HepG2 (cell line): ENCODE results near the gene ATXN7L3. TPM values are rescaled to one million over a fixed set of nuclear protein-coding genes. Genes with fewer than 3 reads are reported as not detected.
A peak's percentile ranks its signal among the peaks of the same experiment; 100 is the strongest.

Experiments
- AHR ChIP-seq: IDR thresholded peaks from 2 replicates; pipeline ENCODE4 v1.6.1; 2018; ENCODE audit warnings: missing genetic modification reagents, missing compliant biosample characterization
- KDM3A ChIP-seq: IDR thresholded peaks from 2 replicates; pipeline ENCODE4 v1.6.1; 2018; ENCODE audit warnings: low read depth, missing compliant biosample characterization
- MAZ ChIP-seq, 2 experiments: sonication (generic) in 1 of 2; formaldehyde crosslinking in 1 of 2; IDR thresholded peaks; 2 replicates each; pipeline versions ENCODE4 v1.5.0 to v1.6.1; 2012 to 2020; ENCODE audit warnings: low read depth in 2 of 2, mild to moderate bottlenecking in 2 of 2, borderline replicate concordance in 1 of 2, improper control_type of control experiment in 1 of 2, low read length in 1 of 2, missing genetic modification reagents in 1 of 2, moderate library complexity in 1 of 2
- NFIC ChIP-seq: IDR thresholded peaks from 2 replicates; pipeline ENCODE4 v1.6.1; 2012; ENCODE audit warnings: mild to moderate bottlenecking, low read length, inconsistent platforms
- RELA ChIP-seq: sonication (generic); formaldehyde crosslinking; IDR thresholded peaks from 2 replicates; pipeline ENCODE4 v1.4.0; 2020; ENCODE audit warnings: missing genetic modification reagents
- RXRB ChIP-seq: IDR thresholded peaks from 2 replicates; pipeline ENCODE4 v1.6.1; 2016; ENCODE audit warnings: borderline replicate concordance, missing genetic modification reagents, missing compliant biosample characterization
- SALL1 ChIP-seq: sonication (generic); formaldehyde crosslinking; IDR thresholded peaks from 2 replicates; pipeline ENCODE4 v1.8.0; 2022; ENCODE audit warnings: mild to moderate bottlenecking, missing genetic modification reagents
- TEAD3 ChIP-seq: optimal IDR thresholded peaks from 2 replicates; pipeline ENCODE3; 2016; ENCODE audit warnings: borderline replicate concordance
- YY1 ChIP-seq: IDR thresholded peaks from 2 replicates; pipeline ENCODE4 v1.6.1; 2011; ENCODE audit warnings: low read length, low read depth, moderate library complexity, mild to moderate bottlenecking; ENCODE audit not compliant: insufficient read depth, insufficient replicate concordance
- ZNF121 ChIP-seq: sonication (generic); formaldehyde crosslinking; IDR thresholded peaks from 2 replicates; pipeline ENCODE4 v1.5.0; 2020; ENCODE audit warnings: mild to moderate bottlenecking, missing genetic modification reagents
- ZNF333 ChIP-seq: sonication (generic); formaldehyde crosslinking; IDR thresholded peaks from 2 replicates; pipeline ENCODE4 v1.4.0; 2020; ENCODE audit warnings: mild to moderate bottlenecking, missing genetic modification reagents, borderline replicate concordance
- ZNF33A ChIP-seq: sonication (generic); formaldehyde crosslinking; IDR thresholded peaks from 2 replicates; pipeline ENCODE4 v1.5.1; 2020; ENCODE audit warnings: missing genetic modification reagents, mild to moderate bottlenecking, moderate library complexity, borderline replicate concordance
- ZNF839 ChIP-seq: sonication (generic); formaldehyde crosslinking; IDR thresholded peaks from 2 replicates; pipeline ENCODE4 v1.4.0; 2020; ENCODE audit warnings: missing genetic modification reagents, mild to moderate bottlenecking, borderline replicate concordance
- ZSCAN22 ChIP-seq: sonication (generic); formaldehyde crosslinking; IDR thresholded peaks from 2 replicates; pipeline ENCODE4 v1.4.0; 2020; ENCODE audit warnings: mild to moderate bottlenecking, missing genetic modification reagents
- polyA plus RNA-seq, 8 experiments: library from polyadenylated mRNA; depleted of rRNA in 3 of 8; stranded (reverse) in 7 of 8; unstranded in 1 of 8; fragments of >200 nt; fragmentation: Illumina TruSeq in 4 of 8; extraction: Trizol in 4 of 8; gene quantifications; 2 replicates each; pipeline versions ENCODE4 v1.2.1 to v1.2.3, GENCODE V29; 2011 to 2016; ENCODE audit warnings: low read depth in 4 of 8, missing spikeins in 1 of 8, mixed read lengths in 1 of 8; ENCODE audit not compliant: insufficient read depth in 1 of 8
- total RNA-seq, 5 experiments: library from RNA; depleted of rRNA; stranded (reverse); fragments of >200 nt; fragmentation: Illumina TruSeq; extraction: Trizol; gene quantifications; 2 replicates each; pipeline ENCODE4 v1.2.3, GENCODE V29; 2016; ENCODE audit warnings: low read depth in 1 of 5
- TF ChIP-seq, protein P1 (sequence below): sonication (generic); IDR thresholded peaks from 2 replicates; pipeline ENCODE4 v1.6.1; 2016; ENCODE audit warnings: low read depth, borderline replicate concordance
- TF ChIP-seq, protein P2 (sequence below): sonication (generic); formaldehyde crosslinking; IDR thresholded peaks from 2 replicates; pipeline ENCODE4 v1.8.0; 2022; ENCODE audit warnings: missing genetic modification reagents, mild to moderate bottlenecking, inconsistent platforms, borderline replicate concordance
- TF ChIP-seq, protein P3 (sequence below): sonication (generic); formaldehyde crosslinking; IDR thresholded peaks from 2 replicates; pipeline ENCODE4 v1.4.0; 2020; ENCODE audit warnings: mild to moderate bottlenecking, missing genetic modification reagents
- TF ChIP-seq, protein P4 (sequence below): IDR thresholded peaks from 2 replicates; pipeline ENCODE4 v1.6.1; 2012; ENCODE audit warnings: inconsistent platforms
- TF ChIP-seq, protein P5 (sequence below): sonication (generic); formaldehyde crosslinking; IDR thresholded peaks from 2 replicates; pipeline ENCODE4 v1.5.1; 2020; ENCODE audit warnings: missing genetic modification reagents, mild to moderate bottlenecking, borderline replicate concordance
- TF ChIP-seq, protein P6 (sequence below): sonication (generic); formaldehyde crosslinking; IDR thresholded peaks from 2 replicates; pipeline ENCODE4 v1.8.0; 2022; ENCODE audit warnings: low read depth, missing genetic modification reagents
- TF ChIP-seq, protein P7 (sequence below): sonication (generic); formaldehyde crosslinking; IDR thresholded peaks from 2 replicates; pipeline ENCODE4 v1.8.0; 2022; ENCODE audit warnings: mild to moderate bottlenecking, missing genetic modification reagents; ENCODE audit not compliant: insufficient replicate concordance

ATXN7L3 gene
- total and polyA plus RNA-seq, 2 of the 13 experiments (the other 11 are each of a cell fraction or from before 2014, with no cell fraction given) = 44.5 to 59.1 TPM

DNA sequence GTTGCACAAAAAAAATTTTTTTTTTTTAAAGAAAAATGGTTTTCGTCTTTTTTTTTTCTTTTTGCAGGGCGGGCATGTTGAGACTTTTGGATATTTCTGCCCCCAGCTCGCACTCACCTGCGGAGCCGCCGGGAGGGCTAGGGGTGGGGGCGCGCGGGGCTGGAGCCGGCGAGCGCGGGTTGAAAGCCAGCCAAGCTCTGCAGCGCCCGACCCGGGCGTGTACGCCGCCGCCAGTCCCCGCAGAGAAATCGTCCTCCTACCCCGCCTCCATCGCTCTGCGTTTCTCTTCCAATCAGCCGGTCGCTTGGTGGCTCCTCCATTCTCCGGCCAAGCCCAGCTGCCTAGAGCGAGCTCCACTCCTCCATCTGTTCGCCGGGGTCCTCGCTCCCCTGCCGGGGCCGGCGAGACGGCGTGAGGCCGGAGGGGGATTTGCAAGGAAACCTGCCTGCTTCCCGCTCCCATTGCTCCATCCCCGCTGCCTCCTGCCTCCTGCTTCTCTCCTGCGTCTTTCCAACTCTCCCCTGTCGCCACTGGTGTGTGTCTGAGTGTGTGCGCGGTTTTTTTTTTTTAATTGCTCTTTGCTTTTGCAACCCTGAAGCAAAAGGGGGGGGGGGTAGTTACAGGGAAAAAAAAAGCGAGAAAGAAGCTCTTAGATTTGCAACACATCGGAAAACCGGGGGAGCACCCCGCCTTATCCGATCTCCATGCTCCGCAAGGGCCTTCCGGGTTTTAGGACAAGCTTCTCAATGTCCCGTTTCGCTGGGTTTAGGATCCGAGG is 21.6 kb upstream of the ATXN7L3 start (continued):
- TF ChIP-seq MAZ (IDR thresholded peaks at IDR 0.05; ENCODE audit: borderline replicate concordance, low read depth, low read length) (peak; percentile 27; the same call in 1 of the 2 replicates), MAZ (CRISPR knock-in tag; IDR thresholded peaks at IDR 0.05; ENCODE audit: low read depth) (peak; percentile 53), NFIC (no peak), KDM3A (CRISPR knock-in tag) (peak; percentile 23; the same call in 1 of the 2 replicates), ZNF121 (CRISPR knock-in tag) (no peak), SALL1 (CRISPR knock-in tag) (peak; percentile 66), YY1 (peak; percentile 73), ZNF333 (no peak; the same call in 1 of the 2 replicates), ZSCAN22 (CRISPR knock-in tag) (no peak), RXRB (CRISPR knock-in tag) (no peak), ZNF839 (CRISPR knock-in tag) (no peak), ZNF33A (CRISPR knock-in tag) (0 out of 2 replicates have a peak, but pooled peaks have one; percentile 9), TEAD3 (peak; percentile 29), AHR (no peak), RELA (0 out of 2 replicates have a peak, but pooled peaks have one; percentile 53)
- TF ChIP-seq, protein P1, sequence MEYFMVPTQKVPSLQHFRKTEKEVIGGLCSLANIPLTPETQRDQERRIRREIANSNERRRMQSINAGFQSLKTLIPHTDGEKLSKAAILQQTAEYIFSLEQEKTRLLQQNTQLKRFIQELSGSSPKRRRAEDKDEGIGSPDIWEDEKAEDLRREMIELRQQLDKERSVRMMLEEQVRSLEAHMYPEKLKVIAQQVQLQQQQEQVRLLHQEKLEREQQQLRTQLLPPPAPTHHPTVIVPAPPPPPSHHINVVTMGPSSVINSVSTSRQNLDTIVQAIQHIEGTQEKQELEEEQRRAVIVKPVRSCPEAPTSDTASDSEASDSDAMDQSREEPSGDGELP = peak; percentile 51; the same call in 1 of the 2 replicates
- TF ChIP-seq, protein P2, sequence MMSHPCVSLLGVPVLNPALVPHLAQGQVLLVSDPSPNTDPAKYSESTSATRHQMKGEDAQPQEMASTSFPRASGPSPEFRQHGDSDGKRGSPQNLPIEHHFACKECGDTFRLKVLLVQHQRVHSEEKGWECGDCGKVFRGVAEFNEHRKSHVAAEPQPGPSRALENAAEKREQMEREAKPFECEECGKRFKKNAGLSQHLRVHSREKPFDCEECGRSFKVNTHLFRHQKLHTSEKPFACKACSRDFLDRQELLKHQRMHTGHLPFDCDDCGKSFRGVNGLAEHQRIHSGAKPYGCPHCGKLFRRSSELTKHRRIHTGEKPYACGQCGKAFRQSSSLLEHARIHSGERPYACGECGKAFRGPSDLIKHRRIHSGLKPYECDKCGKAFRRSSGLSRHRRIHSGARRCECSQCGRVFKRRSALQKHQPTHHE = no peak
- TF ChIP-seq, protein P3, sequence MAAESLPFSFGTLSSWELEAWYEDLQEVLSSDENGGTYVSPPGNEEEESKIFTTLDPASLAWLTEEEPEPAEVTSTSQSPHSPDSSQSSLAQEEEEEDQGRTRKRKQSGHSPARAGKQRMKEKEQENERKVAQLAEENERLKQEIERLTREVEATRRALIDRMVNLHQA (CRISPR knock-in tag) = no peak
- TF ChIP-seq, protein P4, sequence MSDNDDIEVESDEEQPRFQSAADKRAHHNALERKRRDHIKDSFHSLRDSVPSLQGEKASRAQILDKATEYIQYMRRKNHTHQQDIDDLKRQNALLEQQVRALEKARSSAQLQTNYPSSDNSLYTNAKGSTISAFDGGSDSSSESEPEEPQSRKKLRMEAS = peak; percentile 70
- TF ChIP-seq, protein P5, sequence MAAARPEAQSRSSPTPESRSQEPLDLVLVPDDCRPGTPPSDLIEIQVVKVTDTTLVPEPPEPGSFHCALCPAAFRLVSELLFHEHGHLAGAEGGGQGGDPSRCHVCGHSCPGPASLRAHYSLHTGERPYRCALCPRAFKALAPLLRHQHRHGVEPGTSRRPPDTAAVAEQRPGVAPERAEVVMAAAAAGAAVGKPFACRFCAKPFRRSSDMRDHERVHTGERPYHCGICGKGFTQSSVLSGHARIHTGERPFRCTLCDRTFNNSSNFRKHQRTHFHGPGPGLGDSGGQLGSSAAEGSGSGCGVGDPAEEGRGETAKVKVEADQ (CRISPR knock-in tag) = peak; percentile 54; the same call in 1 of the 2 replicates
- TF ChIP-seq, protein P6, sequence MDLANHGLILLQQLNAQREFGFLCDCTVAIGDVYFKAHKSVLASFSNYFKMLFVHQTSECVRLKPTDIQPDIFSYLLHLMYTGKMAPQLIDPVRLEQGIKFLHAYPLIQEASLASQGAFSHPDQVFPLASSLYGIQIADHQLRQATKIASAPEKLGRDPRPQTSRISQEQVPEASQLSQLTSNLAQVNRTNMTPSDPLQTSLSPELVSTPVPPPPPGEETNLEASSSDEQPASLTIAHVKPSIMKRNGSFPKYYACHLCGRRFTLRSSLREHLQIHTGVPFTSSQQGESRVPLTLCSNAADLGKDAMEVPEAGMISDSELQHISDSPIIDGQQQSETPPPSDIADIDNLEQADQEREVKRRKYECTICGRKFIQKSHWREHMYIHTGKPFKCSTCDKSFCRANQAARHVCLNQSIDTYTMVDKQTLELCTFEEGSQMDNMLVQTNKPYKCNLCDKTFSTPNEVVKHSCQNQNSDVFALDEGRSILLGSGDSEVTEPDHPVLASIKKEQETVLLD = 0 out of 2 replicates have a peak, but pooled peaks have one; percentile 26
- TF ChIP-seq, protein P7, sequence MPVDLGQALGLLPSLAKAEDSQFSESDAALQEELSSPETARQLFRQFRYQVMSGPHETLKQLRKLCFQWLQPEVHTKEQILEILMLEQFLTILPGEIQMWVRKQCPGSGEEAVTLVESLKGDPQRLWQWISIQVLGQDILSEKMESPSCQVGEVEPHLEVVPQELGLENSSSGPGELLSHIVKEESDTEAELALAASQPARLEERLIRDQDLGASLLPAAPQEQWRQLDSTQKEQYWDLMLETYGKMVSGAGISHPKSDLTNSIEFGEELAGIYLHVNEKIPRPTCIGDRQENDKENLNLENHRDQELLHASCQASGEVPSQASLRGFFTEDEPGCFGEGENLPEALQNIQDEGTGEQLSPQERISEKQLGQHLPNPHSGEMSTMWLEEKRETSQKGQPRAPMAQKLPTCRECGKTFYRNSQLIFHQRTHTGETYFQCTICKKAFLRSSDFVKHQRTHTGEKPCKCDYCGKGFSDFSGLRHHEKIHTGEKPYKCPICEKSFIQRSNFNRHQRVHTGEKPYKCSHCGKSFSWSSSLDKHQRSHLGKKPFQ = no peak
